ENCODE results near the gene PICK1. TPM values are rescaled to one million over a fixed set of nuclear protein-coding genes. Genes with fewer than 3 reads are reported as not detected.
"Not testable (repeated sequence)": the region's sequence is repeated elsewhere in the genome, so short reads cannot be mapped to it uniquely, and the experiment has no call there.

Gene PICK1
- total RNA-seq, 1 donor from 2014 or later = 52.0 TPM

- DNase-seq (ENCODE audit: low read depth) = no peak
Measured at GRCh38 chr22:38030311-38031133, 26.7 kb upstream of the PICK1 start.

GRCh38 chr22:38031491-38031890, 25.7 kb upstream of the PICK1 start:
- DNase-seq (ENCODE audit: low read depth) = no peak

GRCh38 chr22:38032681-38033521, 24.3 kb upstream of the PICK1 start:
- DNase-seq (ENCODE audit: low read depth) = peak; percentile 63

DNA sequence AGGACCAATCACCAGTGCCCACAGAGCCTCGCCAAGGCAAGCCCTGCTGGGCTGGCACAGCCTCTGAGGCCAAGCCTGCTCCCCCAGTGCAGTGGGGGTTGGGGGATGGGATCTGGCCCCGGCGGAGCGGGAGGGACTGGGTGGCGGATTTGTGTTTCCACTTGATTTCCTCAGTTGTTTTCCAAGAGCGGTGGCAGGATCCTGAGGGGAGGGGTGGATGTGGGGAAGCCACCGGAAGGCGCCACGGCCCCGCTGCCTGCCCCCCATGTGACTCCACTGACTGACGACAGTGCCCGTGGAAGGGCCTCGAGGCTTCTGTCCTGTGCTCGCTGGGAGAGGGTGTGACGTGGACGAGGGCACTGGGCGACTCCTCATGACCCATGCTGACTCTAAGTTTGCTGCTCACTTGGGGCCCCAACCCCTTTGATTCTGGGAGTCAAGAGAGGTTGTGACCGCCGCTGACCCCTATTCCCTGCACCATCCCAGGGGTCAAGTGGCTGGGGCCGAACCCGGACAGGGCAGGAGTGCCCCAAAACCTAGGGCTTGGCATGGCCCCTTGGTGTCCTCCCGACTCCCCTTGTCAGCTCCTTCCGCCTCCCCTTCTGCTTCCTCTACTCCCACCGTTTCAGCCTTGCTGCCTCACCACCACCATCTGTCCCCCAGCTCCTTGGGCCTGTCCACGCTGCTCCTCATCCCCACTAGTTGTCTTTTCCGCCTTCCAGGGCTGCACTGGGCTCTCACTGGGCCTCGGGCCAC, 23.5 kb upstream of the PICK1 start:
- no peak for DNase-seq (ENCODE audit: low read depth)

- DNase-seq (ENCODE audit: low read depth) = peak; percentile 70
Measured at GRCh38 chr22:38034278-38034882, 22.8 kb upstream of the PICK1 start.

DNA sequence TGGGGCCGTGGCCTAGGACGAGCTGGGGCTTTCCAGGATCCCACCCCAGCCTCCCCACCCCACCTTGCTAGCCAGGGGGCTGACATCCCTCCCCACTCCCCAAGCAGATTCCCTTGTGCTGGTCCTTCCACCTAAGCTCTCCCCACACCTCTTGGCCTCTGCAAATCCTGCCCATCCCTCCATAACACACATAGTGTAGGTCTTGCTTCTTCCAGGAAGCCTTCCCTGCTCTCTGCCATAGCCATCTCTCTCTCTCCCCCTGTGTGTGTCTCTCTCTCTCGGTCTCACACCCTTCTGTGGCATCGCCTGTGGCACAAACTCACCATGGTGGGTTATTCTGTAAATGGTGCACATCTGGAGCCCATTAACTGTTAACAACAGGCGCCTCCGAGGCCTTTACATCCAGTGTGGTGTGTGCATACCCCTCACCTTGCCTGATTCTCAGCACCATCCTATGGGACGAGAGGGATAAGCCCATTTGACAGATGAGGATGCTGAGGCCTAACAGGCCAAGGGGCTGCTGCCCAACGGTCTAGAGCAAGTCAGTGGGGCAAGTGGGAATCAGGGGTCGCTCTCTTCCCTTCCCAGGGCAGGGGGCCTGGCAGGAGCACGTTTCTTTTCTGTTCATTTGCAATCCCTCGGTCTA, 22.2 kb upstream of the PICK1 start:
- no peak for DNase-seq (ENCODE audit: low read depth)

GRCh38 chr22:38035530-38035885, 21.7 kb upstream of the PICK1 start:
- DNase-seq (ENCODE audit: low read depth) = no peak

- no peak for DNase-seq (ENCODE audit: low read depth)
Measured at GRCh38 chr22:38036392-38037062, 20.7 kb upstream of the PICK1 start.

GRCh38 chr22:38037367-38038150, 19.6 kb upstream of the PICK1 start:
- not testable (repeated sequence) for DNase-seq (ENCODE audit: low read depth)

DNA sequence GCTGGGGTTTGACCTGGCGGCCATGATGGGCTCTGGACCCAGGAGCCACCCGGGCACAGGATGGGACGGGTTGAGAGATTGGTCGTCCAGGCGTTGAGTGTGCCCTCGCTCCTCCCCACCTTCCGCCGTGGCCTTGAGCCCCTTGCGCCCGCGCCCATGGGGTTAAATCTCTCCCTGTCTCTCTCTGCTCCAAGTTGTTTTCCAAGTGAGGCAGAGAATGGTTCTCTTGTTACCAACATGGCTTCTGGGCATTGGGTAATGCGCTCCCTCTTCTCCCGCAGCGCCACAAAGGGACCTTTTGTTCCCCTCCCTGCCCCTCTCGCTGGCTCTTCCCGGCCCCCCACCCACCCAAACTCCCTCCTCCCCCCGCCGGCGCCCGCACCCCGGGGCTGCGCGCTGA, 18.8 kb upstream of the PICK1 start:
- no peak for DNase-seq (ENCODE audit: low read depth)

DNA sequence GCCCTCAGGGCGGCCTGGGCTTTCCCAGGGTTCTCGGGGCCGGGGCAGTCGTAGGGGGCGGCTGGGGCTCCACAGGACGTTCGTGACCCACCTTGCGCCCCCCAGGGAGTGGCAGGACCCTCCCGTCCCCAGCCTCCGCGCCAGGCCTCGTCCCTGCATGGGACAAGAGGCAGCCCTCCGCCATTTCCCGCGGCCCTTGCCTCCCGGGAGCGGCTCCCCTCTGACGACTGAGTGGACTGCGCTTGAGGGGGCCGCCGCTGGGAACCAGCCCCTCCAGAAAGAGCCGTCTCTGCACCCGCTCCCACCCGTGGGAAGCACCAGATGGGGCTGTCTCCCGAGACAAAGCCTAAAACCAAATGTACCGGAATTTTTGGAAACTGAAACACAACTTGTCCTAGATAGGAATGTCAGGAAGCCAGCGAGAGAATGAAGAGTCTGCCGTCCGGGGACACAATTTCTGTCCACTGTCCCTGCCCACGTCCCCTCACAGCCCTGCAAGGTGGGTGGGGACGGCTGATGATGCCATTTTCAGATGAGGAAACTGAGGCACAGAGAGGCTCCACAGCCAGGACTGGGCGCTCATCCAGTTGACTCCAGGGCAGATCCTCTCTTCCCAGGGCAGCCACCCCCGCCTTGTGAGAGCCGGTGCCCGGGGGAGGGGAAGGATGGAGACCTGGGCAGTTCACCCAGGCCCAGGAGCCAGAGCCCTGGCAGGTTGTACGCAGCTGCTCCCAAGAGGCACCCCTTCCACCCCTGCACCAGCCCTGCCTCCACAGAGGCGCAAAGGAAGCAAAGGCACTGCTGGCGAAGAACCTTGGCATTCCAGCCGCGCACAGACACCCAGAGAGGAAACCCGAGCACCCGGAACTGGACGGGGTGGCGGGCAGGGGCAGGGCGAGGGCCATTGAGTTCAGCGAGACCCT, 18.1 kb upstream of the PICK1 start:
- DNase-seq (ENCODE audit: low read depth) = no peak

DNA sequence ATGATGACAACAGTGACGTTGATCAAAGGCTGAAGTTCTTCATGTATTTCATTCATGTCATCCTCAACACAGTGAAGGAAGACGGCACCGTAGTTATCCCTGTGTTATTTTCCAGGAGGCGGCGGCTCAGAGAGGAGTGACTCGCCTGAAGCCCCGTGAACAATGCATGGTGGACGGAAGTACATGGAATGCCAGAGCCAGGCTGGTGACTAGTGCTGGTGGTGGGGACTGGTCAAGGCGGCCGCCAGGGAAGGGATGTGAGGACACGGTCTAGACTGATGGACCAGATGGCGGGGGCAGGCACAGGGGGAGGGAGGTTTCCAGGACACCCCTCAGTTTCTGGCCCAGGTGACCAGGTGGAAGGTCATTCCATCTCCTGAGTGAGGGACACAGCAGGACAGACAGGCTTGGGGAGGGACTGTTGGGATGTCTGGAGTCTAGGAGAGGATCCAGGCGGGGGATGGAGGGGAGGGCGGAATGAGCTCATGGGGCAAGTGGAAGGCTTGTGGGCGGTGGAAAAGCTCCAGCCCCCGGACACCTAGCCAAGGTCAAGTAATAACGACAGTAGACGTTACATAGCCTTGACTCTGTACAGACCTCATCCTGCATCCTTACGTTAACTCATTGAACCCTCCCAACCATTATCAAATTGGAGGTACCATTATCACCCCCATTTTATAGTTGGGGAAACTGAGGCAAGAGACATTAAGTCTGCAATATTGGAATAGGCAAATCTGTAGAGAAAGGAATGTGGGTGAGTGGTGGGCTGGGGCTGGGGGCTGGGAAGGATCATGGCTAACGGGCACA, 16.0 kb upstream of the PICK1 start:
- no peak for DNase-seq (ENCODE audit: low read depth)

DNA sequence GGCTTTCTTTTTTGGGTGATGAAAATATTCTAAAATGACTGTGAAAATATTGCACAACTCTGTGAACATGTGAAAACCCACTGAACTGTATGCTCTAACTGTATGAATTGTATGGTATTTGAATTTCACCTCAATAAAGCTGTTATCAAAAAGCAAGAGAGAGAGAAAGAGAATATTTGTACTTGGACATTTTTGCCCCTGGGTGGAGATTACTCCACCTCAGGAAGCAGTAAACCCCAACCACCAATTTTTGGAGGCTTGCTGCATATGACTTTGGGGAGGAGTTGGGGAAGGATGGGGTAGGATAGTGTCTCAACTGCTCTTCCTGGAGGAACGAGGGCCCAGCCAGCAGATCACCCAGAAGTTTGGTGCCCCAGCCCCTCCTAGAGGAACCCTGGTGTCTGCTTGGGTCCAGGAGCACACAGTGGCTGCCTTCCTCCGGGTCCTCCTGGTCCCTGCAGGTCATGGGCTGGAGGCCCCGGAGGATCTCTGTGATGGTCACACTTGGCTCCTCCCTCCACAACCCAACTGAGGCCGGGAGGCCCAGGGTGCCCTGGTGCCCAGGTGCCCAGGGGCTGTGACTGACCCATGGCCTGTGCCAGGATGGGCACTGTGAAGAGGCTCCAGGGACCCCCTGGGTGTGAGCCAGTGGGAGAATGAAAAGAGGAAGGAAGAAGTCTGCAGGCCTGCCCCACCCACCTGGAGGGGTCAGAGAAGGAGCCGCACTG, 15.3 kb upstream of the PICK1 start:
- no peak for DNase-seq (ENCODE audit: low read depth)

DNA sequence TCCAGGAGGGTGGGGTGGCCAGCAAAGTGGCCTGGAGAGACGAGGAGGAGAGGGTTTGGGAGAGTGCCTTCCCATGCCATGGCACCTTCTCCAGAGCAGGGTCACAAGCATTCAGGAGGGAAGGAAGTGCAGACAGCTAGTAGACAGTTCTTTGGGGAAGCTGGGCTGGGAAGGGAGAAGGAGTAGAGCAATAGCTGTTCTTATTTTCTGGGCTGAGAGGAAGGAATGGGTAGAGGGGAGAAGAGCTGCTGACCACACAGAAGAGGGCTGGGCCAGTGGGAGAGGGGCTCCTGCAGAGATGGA, 14.8 kb upstream of the PICK1 start:
- DNase-seq (ENCODE audit: low read depth) = no peak

- no peak for DNase-seq (ENCODE audit: low read depth)
Measured at GRCh38 chr22:38043151-38044039, 13.8 kb upstream of the PICK1 start.

DNA sequence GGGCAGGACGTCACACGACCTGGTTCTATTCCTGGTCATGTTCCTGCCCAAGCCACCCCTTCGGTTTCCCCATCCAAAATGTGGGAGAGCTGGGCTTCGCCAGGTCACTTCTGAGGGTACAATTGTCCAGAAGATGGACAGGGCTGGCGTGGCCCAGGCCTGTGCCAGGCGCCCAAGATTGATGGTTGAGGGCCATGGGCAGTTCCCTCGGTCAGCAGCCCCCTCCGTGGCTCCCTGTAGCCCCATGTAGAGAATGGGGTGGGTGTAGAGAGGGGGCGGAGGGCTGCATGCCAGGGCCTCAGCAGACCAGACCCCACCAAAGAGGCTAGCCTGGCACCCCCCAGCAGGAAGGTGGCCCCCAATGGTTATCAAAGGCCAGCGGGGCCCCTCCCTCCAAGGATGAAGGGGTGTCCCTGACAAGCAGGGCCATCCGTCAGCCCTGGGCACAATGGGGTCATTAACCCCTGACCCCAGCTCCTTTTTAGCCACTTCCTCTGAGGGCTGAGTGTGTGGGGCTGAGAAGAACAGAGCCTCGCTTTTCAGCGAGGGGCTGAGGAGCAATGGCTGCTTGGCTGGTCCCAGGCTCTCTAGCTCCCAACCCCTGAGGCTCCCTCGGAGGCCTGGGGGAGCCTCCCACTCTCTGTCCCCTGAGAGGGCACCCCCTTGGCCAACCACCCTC, 11.0 kb upstream of the PICK1 start:
- DNase-seq (ENCODE audit: low read depth) = no peak
